ENCODE data around the gene STAB1. TPM values are rescaled to one million over a fixed set of nuclear protein-coding genes. Genes with fewer than 3 reads are reported as not detected.

Gene STAB1
- total RNA-seq, 1 donor from 2014 or later, result 152 TPM

- intact Hi-C loops (cut with DNase I), result no loop called here
- TF ChIP-seq CTCF (IDR thresholded peaks at IDR 0.05), result no peak
- H3K27ac ChIP-seq, result peak overlapping the region; percentile 30
- H3K9me3 ChIP-seq, result no peaks in the 10 kb centered on the region
- peaks cover 48% of the 10 kb centered on the region for H3K4me1 ChIP-seq
- H3K27me3 ChIP-seq, result no peaks in the 10 kb centered on the region
- ATAC-seq (peak; percentile 3), DNase-seq (no peak)
- H3K4me3 ChIP-seq, result no peak overlapping the region
- H3K36me3 ChIP-seq, result peaks cover 47% of the 10 kb centered on the region
Measured at GRCh38 chr3:52493232-52494017, 1.7 kb upstream of the STAB1 start.

GRCh38 chr3:52494445-52494844 lies 693 bp upstream of the STAB1 start:
- peaks cover 49% of the 10 kb centered on the region for H3K4me1 ChIP-seq
- intact Hi-C loops (cut with DNase I), result no loop called here
- peaks cover 36% of the 10 kb centered on the region for H3K36me3 ChIP-seq
- H3K9me3 ChIP-seq, result no peaks in the 10 kb centered on the region
- no peak for TF ChIP-seq CTCF (IDR thresholded peaks at IDR 0.05)
- no peaks in the 10 kb centered on the region for H3K27me3 ChIP-seq
- no peak overlapping the region for H3K4me3 ChIP-seq
- H3K27ac ChIP-seq, result peak overlapping the region; percentile 85
- ATAC-seq, result no peak
- no peak for DNase-seq

- Histone ChIP-seq H3K27me3 (no peaks in the 10 kb centered on the region), H3K4me3 (peak overlapping the region; percentile 49), H3K9me3 (no peaks in the 10 kb centered on the region), H3K4me1 (peaks cover 34% of the 10 kb centered on the region), H3K36me3 (peaks cover 23% of the 10 kb centered on the region), H3K27ac (peak overlapping the region; percentile 85)
- ATAC-seq (peak; percentile 32), DNase-seq (no peak)
- intact Hi-C loops (cut with DNase I), result no loop called here
- TF ChIP-seq CTCF (IDR thresholded peaks at IDR 0.05), result no peak
Measured at GRCh38 chr3:52495777-52496602, 852 bp downstream of the STAB1 start.

- no peaks in the 10 kb centered on the region for H3K27me3 ChIP-seq
- peak; percentile 79 for DNase-seq
- intact Hi-C loops (cut with DNase I), result no loop called here
- no peak for TF ChIP-seq CTCF (IDR thresholded peaks at IDR 0.05)
- no peak overlapping the region for H3K4me3 ChIP-seq
- peak; percentile 78 for ATAC-seq
- peaks cover 22% of the 10 kb centered on the region for H3K4me1 ChIP-seq
- no peaks in the 10 kb centered on the region for H3K9me3 ChIP-seq
- H3K27ac ChIP-seq, result no peak overlapping the region
- H3K36me3 ChIP-seq, result no peaks in the 10 kb centered on the region
Measured at GRCh38 chr3:52498137-52499054, 3.3 kb downstream of the STAB1 start.

- no peak for TF ChIP-seq CTCF (IDR thresholded peaks at IDR 0.05)
- DNase-seq, result no peak
- intact Hi-C loops (cut with DNase I), result no loop called here
- Histone ChIP-seq H3K27me3 (no peaks in the 10 kb centered on the region), H3K4me3 (no peak overlapping the region), H3K9me3 (no peaks in the 10 kb centered on the region), H3K27ac (no peak overlapping the region), H3K36me3 (no peaks in the 10 kb centered on the region), H3K4me1 (peaks cover 10% of the 10 kb centered on the region)
- ATAC-seq, result no peak
Measured at GRCh38 chr3:52501046-52501445, 5.9 kb downstream of the STAB1 start.
